HT1080 (cell line): ENCODE data around the gene PCDHA10. TPM values are rescaled to one million over a fixed set of nuclear protein-coding genes. Genes with fewer than 3 reads are reported as not detected.

ENCODE experiments used
- DNase-seq: peaks from one replicate; pipeline ENCODE4 v3.0.0-alpha.2; 2015; ENCODE audit warnings: low read depth
- total RNA-seq: library from RNA; depleted of rRNA; stranded (reverse); fragments of >200 nt; shearing (Covaris generic); gene quantifications from 2 replicates; pipeline ENCODE4 v1.2.3, GENCODE V29; 2014; rRNA removed

Gene PCDHA10
- total RNA-seq, 1 experiment from 2014 or later: not detected

DNA sequence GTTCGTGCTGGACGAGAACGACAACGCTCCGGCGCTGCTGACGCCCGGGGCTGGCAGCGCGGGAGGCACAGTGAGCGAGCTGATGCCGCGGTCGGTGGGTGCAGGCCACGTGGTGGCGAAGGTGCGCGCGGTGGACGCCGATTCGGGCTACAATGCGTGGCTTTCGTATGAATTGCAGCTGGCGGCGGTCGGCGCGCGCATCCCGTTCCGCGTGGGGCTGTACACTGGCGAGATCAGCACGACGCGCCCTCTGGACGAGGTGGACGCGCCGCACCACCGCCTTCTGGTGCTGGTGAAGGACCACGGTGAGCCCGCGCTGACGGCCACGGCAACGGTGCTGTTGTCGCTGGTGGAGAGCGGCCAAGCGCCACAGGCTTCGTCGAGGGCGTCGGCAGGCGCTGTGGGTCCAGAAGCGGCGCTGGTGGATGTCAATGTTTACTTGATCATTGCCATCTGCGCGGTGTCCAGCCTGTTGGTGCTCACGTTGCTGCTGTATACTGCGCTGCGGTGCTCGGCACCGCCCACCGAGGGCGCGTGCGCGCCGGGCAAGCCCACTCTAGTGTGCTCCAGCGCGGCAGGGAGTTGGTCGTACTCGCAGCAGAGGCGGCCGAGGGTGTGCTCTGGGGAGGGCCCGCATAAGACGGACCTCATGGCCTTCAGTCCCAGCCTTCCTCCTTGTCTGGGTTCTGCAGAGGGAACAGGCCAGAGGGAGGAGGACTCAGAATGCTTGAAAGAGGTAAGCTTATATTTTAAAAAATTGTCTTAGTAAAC is 28.4 kb downstream of the PCDHA10 start:
- no peak for DNase-seq

DNA sequence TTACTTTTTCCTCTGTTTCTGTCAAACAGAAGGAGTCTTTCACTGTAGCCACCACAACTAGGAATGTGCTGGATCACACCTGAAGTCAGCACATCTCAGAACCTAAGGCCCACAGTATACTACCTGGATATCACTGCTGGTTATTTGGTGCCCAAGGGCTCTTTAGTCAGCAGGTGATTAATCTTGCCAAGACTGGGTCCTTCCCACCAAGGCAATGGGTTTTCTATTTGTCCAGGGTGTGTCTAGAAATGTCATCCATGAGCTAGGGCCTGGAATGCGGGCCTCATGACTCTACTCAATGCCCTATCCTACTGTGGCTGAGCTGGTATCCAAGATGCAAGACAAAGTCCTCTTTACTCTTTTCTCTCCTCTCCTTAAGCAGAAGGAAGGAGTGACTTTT is 60.6 kb downstream of the PCDHA10 start:
- DNase-seq: no peak

Other genes with a start within 250 kb of the PCDHA10 start
- gene CD14, start 222.7 kb upstream of the PCDHA10 start, total RNA-seq: not detected in 2 replicates
- gene TMCO6, start 216.4 kb upstream of the PCDHA10 start, total RNA-seq: 7.6 and 9.8 TPM in 2 replicates
- gene NDUFA2, start 208.3 kb upstream of the PCDHA10 start, total RNA-seq: 167 and 190 TPM in 2 replicates
- 118 and 141 TPM in 2 replicates for gene IK, start 208.1 kb upstream of the PCDHA10 start, total RNA-seq
- gene WDR55, start 191.0 kb upstream of the PCDHA10 start, total RNA-seq: 29.4 and 41.4 TPM in 2 replicates
- 1.8 and 2.8 TPM in 2 replicates for gene DND1, start 182.3 kb upstream of the PCDHA10 start, total RNA-seq
- 116 and 121 TPM in 2 replicates for gene HARS1, start 164.5 kb upstream of the PCDHA10 start, total RNA-seq
- gene HARS2, start 164.4 kb upstream of the PCDHA10 start, total RNA-seq: 34.6 and 39.3 TPM in 2 replicates
- gene ZMAT2, start 155.4 kb upstream of the PCDHA10 start, total RNA-seq: 22.9 and 24.3 TPM in 2 replicates
- gene PCDHA1, start 69.8 kb upstream of the PCDHA10 start, total RNA-seq: 0.03 and 0.23 TPM in 2 replicates
- not detected in 2 replicates for gene PCDHA2, start 61.0 kb upstream of the PCDHA10 start, total RNA-seq
- gene PCDHA3, start 54.8 kb upstream of the PCDHA10 start, total RNA-seq: 0.06 TPM in 1 of 2 replicates, not detected in the other
- gene PCDHA4, start 48.8 kb upstream of the PCDHA10 start, total RNA-seq: 0.06 and 0.07 TPM in 2 replicates
- not detected in 2 replicates for gene PCDHA5, start 34.3 kb upstream of the PCDHA10 start, total RNA-seq
- 0.03 and 0.10 TPM in 2 replicates for gene PCDHA6, start 27.9 kb upstream of the PCDHA10 start, total RNA-seq
- gene PCDHA7, start 21.6 kb upstream of the PCDHA10 start, total RNA-seq: not detected in 2 replicates
- not detected in 2 replicates for gene PCDHA8, start 14.7 kb upstream of the PCDHA10 start, total RNA-seq
- gene PCDHA9, start 7.5 kb upstream of the PCDHA10 start, total RNA-seq: not detected in 2 replicates
- gene PCDHA11, start 13.1 kb downstream of the PCDHA10 start, total RNA-seq: not detected in 2 replicates
- gene PCDHA12, start 19.4 kb downstream of the PCDHA10 start, total RNA-seq: not detected in 2 replicates
- gene PCDHA13, start 26.2 kb downstream of the PCDHA10 start, total RNA-seq: not detected in 2 replicates
- gene PCDHAC1, start 70.4 kb downstream of the PCDHA10 start, total RNA-seq: not detected in 2 replicates
- not detected in 2 replicates for gene PCDHAC2, start 110.6 kb downstream of the PCDHA10 start, total RNA-seq
- gene PCDHB1, start 195.5 kb downstream of the PCDHA10 start, total RNA-seq: not detected in 2 replicates
- 0.37 and 0.43 TPM in 2 replicates for gene PCDHB2, start 238.7 kb downstream of the PCDHA10 start, total RNA-seq
- gene PCDHB3, start 244.6 kb downstream of the PCDHA10 start, total RNA-seq: 0.03 TPM in 1 of 2 replicates, not detected in the other